NCI-H2081 (cell line): ENCODE data around the gene KCTD11.
"Not testable (repeated sequence)": the region's sequence is repeated elsewhere in the genome, so short reads cannot be mapped to it uniquely, and the experiment has no call there.

ENCODE experiments used
- DNase-seq, 2 experiments: peaks; one replicate each; lab custom pipeline; 2025; lab: John Stamatoyannopoulos, UW

The KCTD11 gene

DNA sequence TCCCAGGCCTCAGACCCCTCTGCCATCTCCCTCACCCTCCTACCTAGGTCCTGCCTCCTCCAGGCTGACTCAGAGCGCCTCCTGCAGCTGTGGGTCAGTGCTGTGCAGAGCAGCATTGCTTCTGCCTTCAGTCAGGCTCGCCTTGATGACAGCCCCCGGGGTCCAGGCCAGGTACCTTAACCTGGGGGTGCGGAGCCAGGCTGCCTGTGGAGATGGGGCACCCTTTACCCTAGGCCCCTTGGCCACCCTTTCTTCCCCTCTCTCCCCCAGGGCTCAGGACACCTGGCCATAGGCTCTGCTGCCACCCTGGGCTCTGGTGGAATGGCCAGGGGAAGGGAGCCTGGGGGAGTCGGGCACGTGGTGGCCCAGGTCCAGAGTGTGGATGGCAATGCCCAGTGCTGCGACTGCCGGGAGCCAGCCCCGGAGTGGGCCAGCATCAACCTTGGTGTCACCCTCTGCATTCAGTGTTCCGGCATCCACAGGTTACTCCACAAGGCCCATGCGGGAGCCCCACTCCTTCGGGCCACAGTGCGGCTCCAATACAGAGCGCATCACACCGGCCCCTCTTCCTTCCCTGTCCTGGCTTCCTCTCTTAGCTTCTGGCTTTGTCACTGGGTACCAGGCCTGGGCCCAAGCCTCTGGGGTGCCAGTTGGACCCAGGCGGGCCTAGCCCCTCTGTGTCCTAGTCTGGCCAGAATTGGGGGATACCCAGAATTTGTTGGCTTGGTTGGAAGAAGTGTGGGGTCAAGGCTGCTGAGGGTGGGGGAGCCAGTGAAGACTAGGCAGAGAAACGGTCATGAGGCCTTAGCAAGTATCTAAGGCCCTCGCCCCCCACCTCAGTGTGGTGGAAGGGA, 5.0 kb upstream of the KCTD11 start:
- DNase-seq = no peak

DNA sequence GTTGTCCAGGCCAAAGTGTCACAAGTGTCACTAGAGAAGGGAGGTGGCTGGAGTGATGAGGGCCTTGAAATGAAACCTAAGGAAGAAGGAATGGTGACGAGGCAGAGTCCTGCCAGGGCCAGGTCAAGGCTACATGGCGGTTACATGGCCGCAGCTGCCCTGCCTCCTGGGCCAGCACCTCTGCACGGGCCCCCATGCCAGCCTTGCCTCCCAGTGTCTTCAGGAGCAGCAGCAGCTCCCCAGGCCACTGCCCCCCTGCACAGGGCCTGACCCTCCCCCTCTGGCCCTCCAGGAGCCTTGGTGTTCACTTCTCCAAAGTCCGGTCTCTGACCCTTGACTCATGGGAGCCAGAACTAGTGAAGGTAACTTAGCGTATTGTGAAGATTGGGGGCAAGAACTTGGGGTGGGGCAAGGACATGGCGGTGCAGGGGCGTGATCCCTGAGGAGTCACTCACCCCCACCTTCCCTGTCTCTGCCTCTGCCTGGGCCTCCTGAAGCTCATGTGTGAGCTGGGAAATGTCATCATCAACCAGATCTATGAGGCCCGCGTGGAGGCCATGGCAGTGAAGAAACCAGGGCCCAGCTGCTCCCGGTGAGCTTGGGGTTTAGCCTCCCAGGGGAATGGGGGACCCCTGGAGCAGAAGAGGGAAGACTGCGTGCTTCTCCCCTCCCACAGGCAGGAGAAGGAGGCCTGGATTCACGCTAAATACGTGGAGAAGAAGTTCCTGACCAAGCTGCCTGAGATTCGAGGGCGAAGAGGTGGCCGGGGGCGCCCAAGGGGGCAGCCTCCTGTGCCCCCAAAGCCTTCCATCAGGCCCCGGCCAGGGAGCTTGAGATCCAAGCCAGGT, 4.1 kb upstream of the KCTD11 start:
- DNase-seq = no peak

DNA sequence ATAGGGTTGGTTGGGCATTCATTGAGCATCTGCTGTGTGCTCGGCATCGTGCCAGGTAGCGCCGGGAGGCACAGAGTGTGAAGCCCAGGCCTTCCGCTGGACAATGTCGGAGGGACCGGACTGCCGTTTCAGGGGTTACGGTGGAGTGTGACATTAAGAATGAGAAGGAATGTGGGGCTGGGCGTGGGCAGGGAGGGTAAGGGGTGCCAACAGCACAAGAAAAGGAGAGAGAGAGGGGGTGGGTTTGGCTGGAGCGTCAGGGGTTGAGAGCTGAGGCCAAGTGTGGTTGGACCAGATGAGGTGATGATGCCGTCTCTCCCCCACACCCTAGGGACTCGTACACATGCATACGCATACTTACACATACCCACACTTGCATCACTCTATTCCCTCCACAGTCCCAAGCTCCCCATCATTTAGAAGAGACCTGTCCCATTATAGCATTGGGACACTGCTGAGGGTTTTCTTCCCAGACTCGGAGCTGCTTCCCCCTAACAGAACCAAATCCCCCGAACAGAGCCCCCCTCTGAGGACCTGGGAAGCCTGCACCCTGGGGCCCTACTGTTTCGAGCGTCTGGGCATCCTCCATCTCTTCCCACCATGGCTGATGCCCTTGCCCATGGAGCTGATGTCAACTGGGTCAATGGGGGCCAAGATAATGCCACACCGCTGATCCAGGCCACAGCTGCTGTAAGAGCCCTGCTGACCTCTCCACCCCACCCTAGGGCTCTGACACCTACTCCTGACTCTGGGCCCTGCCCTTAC, 3.3 kb upstream of the KCTD11 start:
- DNase-seq = no peak

DNA sequence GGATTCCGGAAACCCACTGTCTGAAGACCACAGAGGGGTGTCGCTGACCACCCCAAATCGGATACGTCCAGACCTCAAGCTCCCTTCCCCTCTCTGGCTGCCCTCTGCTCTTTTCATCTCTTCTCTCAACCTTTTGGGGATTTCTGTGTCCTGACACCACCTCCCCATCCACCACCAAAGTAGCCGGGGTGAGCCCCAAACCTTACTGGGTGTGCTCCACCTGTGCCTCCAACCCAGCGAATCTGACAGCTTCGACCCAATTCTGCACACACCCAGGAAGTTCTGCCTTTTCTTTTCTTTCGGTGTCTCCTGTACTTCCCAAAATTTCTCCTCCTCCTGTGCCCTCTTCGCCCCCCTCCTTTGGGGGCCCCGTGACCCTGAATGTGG, 534 bp downstream of the KCTD11 start:
- no peak for DNase-seq

DNA sequence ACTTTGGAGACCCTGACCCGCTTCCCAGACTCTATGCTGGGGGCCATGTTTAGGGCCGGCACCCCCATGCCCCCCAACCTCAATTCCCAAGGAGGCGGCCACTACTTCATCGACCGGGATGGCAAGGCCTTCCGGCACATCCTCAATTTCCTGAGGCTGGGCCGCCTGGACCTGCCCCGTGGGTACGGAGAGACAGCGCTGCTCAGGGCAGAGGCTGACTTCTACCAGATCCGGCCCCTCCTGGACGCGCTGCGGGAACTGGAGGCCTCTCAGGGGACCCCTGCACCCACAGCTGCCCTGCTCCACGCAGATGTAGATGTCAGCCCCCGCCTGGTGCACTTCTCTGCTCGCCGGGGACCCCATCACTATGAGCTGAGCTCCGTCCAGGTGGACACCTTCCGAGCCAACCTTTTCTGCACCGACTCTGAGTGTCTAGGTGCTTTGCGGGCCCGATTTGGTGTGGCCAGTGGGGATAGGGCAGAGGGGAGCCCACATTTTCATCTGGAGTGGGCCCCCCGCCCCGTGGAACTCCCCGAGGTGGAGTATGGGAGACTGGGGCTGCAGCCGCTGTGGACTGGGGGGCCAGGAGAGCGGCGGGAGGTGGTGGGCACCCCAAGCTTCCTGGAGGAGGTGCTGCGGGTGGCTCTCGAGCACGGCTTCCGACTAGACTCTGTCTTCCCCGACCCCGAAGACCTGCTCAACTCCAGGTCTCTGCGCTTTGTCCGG, 1.1 kb downstream of the KCTD11 start:
- DNase-seq = no peak

DNA sequence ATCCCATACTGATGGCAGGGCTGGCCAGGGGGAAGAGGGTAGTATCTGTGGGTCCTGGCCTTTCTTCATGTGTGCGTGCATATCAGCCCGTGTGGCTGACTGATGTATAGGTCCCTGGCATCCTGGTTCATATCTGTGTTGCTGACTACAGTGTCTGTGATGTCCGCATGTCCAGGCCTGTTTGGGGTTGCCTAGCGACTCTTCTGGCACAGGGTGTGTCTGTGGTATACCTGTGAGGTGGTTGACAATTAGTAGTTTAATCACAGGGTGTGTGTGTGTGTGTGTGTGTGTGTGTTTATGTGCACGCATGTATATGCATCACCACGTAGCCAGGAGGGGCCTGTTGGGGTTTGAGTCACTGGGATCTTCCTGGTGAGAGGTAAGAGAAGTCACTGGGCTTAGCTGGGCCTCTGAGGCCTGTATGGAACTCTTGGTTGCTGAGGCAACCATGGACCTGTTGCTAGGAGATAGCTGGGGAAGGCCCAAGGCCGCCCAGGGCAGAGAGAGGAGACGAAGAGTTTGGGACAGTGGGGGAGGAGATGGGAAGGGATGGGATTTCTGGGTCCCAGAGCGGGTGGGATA, 2.4 kb downstream of the KCTD11 start:
- no peak for DNase-seq

DNA sequence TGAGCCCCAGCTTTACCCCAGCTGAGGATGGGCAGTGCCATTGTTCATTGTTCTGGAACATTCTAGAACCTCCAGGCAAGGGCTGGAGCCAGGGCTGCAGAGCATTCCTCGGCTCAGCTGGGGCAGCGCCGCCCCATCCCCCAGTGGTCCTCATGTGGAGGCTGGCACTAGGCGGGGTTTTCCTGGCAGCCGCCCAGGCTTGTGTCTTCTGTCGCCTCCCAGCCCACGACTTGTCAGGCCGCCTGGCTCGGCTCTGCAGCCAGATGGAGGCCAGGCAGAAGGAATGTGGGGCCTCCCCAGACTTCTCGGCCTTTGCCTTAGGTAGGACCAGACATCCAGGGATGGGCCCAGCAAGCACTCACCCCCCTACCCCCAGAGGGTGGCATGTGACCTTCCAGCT, 3.1 kb downstream of the KCTD11 start, which contains the start of gene TMEM95:
Gene TMEM95 (plus strand): TSS at position 104 of the 400 bp plus-strand sequence. CDS start 49 bp downstream, at position 153.
- no peak for DNase-seq

DNA sequence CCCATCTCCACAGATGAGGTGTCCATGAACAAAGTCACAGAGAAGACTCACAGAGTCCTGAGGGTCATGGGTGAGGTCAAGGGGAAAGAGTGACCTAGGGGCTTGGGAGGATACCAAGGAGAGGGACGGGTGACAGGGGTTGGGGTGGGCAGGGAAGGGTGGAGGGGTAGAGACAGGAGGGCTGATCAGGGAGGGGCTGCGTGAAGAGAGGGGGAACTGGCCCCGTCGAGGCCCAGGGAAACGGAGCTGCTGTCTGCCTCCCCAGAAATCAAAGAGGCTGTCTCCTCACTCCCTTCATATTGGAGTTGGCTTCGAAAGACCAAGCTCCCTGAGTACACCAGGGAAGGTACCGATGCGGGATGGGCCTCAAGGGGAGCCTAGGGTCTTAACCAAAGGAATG, 3.6 kb downstream of the KCTD11 start:
- no peak for DNase-seq

DNA sequence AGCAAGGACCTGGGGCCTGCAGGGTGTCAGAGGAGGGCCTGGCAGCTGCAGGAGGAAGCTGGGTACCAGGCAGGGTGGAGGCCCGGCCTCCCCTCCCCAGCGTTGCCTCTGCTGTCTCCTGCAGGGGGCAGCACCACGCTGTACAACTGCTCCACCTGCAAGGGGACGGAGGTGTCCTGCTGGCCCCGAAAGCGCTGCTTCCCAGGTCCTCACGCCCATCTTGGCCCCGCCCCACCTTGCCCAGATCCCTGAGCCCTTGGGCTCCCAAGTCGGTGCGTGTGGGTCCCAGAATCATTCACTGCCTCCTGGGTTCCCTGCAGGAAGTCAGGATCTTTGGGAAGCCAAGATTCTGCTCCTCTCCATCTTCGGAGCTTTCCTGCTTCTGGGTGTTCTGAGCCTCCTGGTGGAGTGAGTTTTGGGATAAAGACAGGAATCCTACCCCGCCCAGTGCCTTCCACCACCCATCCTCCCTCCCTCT, 4.1 kb downstream of the KCTD11 start:
- peak; percentile 44 to 63 for DNase-seq

DNA sequence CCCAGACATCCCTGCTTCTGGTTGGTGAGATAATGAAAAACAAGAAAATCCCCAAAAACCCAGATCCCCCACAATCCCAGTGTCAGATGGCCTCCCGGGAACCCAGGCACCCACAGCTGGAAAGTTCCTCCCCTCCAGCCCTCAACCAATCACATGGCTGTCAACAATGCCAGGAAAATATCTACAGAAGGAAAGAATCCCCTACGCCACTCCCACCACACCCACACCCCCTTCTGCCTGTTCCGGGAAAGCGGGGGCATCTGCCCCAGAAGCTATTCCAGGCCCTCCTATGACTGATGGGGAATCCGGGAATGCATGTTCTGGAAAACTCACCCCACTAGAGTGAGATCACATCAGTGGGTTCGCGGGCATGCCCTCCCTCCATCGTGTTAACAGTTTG, 4.8 kb downstream of the KCTD11 start:
- no peak for DNase-seq

DNA sequence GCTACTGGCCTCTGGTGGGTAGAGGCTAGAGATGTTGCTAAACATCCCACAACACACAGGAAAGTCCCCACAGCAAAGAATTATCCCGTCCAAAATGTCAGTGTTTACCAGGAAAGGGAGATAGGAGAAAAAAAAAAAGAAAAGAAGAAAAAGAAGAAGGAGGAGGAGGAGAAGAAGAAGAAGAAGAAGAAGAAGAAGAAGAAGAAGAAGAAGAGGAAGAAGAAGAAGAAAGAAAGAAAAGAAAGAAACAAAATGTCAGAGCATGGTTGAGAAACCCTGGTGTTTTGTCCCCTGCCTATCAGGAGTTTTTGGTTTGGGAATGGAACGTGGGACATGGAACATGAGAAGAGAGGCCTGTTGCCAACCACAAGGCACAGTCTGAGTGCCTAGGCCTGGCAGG, 5.4 kb downstream of the KCTD11 start:
- DNase-seq = no peak

DNA sequence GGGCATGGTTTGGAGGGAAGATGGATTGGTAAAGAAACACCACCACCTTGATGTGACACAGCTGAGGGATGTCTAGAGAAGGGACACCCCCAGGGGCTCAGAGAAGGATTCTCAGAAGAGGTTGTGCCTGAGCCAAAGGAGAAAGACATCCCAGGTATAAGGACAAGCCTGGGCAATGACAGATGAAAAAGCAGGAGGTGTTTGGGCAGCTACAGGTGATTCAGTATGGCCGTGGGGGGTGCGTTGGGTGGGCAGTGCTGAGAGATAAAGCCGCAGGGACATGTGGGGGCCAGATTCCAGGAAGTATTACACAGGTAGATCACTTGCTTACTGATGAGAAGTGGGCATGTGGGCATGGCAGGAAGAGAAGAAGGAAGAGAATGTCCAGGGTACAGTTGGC, 9.9 kb downstream of the KCTD11 start:
- DNase-seq = no peak

DNA sequence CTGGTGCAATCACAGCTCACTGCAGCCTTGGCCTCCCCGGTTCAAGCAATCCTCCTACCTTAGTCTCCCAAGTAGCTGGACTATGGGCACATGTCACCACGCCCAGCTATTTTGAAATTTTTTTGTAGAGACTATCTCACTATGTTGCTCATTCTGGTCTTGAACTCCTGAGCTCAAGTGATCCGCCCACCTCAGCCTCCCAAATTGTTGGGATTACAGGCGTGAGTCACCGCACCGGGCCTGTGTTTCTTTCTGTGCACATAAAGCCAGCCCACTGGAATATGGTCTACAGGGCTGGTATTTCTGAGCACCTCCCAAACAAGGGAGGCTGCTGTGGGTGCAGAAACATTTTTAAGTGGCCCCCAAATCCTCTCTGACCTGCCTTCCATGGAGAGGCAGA, 11.3 kb downstream of the KCTD11 start:
- DNase-seq = no peak

DNA sequence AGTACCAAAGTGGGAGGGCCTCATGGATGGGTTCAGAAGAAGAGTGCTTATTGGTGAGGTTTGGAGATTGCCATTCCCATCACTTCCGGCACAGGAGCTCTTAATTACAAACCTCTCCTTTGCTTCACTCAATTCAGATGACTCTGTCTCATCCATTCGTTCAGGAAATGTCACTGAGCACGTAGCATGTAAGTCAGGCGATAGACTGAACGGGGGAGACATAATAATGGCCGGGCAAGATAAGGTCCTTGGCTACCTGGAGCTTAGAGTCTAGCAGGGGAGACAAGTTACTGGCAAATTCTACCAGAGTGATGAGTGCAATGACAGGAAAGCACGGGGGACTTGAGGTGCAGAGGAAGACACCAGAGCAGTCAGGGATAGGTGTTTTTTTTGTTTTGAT, 14.0 kb downstream of the KCTD11 start:
- not testable (repeated sequence) for DNase-seq

DNA sequence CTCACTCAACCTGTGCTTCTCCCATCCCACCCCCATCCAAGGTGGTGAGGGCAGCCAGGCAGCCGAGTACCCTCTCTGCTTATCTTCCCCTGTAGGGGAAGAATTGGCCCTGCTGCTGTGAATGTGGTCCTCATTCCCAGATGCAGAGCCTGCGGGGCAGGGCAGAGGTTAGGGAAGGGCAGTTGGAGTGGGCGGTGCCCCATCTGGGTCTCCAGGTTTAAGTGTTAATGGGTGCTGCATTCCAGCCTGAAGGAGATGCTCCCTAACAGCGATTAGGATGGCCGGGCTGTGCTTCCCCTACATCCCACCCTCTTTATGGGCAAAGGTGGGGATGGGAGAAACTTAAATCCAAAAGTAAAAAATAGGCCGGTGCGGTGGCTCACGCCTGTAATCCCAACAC, 15.1 kb downstream of the KCTD11 start:
- no peak for DNase-seq

DNA sequence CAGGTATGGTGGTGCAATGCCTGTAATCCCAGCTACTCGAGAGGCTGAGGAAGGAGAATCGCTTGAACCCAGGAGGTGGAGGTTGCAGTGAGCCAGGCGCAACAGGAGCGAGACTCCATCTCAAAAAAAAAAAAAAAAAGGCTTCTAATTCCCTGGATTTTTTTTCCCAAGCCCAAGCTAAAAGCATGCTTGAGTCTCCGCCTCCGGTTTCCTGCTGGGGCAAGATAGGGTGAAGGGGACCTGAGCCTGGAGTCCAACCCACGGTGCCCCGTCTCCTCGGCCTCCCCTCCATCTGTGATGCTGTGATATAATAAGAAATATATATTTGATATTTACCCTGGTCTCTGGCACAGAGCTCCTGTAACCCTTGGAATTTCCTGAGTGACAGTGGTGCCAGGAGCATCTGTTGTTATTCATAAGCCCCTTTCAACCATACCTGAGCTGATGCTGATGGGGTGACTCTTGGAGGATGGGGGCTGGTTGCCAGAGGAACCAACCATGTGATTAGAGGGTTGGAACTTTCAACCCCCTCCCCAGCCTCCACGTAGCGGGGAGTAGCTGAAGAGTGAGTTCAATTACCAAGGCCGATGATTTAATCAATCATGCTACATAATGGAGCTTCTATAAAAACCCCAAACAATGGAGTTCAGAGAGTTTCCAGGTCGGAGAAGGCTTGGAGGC, 16.1 kb downstream of the KCTD11 start:
- no peak for DNase-seq

DNA sequence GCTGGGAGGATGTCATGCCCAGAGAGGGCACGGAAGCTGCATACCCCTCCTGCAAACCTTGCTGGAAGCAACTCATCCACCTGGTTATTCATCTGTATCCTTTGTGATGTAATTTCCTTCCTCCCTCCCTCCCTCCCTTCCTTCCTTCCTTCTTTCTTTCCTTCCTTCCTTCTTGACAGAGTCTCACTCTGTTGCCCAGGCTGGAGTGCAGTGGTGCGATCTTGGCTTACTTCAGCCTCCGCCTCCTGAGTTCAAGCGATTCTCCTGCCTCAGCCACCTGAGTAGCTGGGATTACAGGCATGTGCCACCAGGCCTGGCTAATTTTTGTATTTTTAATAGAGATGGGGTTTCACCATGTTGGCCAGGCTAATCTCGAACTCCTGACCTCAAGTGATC, 16.6 kb downstream of the KCTD11 start:
- DNase-seq = not testable (repeated sequence)

DNA sequence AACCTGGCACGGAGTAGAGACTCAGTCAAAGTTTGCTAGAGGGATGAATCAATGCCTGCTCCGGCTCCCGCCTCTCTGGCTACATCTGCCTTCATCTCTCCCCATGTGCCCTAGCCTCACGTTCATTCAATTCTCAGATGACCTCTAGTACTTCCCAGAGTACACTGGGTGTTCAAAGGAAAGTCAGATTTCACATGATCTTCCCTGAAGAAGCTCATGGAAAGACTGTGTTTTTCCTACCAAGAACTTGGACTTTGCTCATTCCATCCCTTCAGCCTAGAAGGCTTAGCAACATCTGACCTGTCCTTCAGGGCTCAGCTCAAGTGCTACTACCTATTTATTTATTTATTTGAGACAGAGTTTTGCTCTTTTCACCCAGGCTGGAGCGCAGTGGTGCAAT, 17.9 kb downstream of the KCTD11 start:
- DNase-seq = no peak

DNA sequence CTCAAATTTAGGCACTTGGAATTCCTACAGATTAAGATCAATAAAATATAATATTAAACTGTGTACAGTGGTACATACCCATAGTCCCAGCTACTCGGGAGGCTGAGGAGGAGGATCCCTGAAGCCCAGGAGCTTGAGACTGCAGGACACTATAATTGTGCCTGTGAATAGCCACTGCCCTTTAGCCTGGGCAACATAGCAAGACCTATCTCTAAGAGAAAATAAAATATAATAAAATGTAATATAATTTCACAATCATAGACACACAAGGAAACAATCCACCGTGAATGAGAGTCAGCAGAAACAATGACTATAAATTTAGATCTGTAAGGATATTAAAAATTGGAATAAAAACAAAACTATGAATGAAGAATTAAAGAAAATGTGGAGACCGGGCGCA, 18.9 kb downstream of the KCTD11 start:
- no peak for DNase-seq

DNA sequence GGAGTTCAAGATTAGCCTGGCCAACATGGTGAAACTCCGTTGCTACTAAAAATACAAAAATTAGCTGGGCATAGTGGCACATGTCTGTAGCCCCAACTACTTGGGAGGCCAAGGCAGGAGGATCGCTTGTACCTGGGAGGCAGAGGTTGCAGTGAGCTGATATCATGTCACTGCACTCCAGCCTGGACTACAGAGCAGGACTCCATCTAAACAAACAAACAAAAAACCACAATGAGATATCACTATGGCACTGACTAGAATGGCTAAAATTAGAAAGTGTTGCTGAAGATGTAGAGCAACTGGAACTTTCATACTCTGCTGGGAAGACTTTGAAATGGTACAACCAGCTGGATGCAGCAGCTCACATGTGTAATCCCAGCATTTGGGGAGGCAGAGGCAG, 22.4 kb downstream of the KCTD11 start:
- no peak for DNase-seq

DNA sequence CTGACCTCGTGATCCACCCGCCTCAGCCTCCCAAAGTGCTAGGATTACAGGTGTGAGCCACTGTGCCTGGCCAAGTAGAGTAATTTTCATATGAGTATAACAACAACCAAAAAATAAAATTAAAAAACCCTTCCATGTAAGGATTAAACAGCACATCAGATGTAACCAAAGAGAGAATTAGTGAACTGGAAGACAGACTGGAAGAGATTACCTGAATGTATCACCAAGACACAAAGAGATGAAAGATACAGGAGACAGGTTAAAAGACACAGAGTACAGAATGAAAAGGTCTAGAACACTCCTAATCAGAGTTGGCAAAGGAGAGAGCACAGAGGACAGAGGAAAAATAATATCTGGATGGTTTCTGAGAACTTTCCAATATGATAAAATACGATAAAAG, 27.2 kb downstream of the KCTD11 start:
- no peak for DNase-seq
